Panc1 (cell line): ENCODE data around the gene PRAMEF12. TPM values are rescaled to one million over a fixed set of nuclear protein-coding genes. Genes with fewer than 3 reads are reported as not detected.

ENCODE experiments used
- ATAC-seq: fragments of 200-7000 bp; cut with Tn5 transposase; 2 replicates; pipeline ENCODE4 v1.9.1; 2020; ENCODE audit warnings: mild to moderate bottlenecking, moderate library complexity
- BruUV-seq: library from RNA; stranded (reverse); fragments of 400-500 nt; replicated peaks from 2 replicates; lab custom pipeline; 2021; lab: Mats Ljungman, UMichigan
- CTCF ChIA-PET: fragments of 300-600 bp; sonication (Branson Sonifier 250); formaldehyde crosslinking; loops from one replicate; lab custom pipeline; 2022; ENCODE audit warnings: antibody characterized with exemption; lab: Charles Lee
- POLR2A ChIA-PET: fragments of 300-600 bp; sonication (Branson Sonifier 250); formaldehyde crosslinking; loops from one replicate; lab custom pipeline; 2022; ENCODE audit warnings: antibody characterized with exemption; lab: Charles Lee
- DNase-seq: peaks from one replicate; pipeline ENCODE4 v3.0.0-alpha.2; 2010; ENCODE audit warnings: low read depth, low spot score
- H3K27ac ChIP-seq: 2 replicates; pipeline ENCODE4 v1.5.1; 2011; ENCODE audit warnings: mild to moderate bottlenecking, low read length, inconsistent platforms
- H3K27me3 ChIP-seq: fragments of 200-500 bp; sonication (Bioruptor generic); 2 replicates; pipeline ENCODE4 v1.6.0; 2014; ENCODE audit warnings: low read length, inconsistent platforms; ENCODE audit not compliant: control insufficient read depth, insufficient read depth
- H3K36me3 ChIP-seq: fragments of 200-500 bp; sonication (Bioruptor generic); 2 replicates; pipeline ENCODE4 v1.5.1; 2014; ENCODE audit warnings: inconsistent platforms, mild to moderate bottlenecking, low read length, moderate library complexity; ENCODE audit not compliant: control insufficient read depth, insufficient read depth
- H3K4me1 ChIP-seq: 2 replicates; pipeline ENCODE4 v1.5.1; 2011; ENCODE audit warnings: inconsistent platforms, mild to moderate bottlenecking, low read length, moderate library complexity; ENCODE audit not compliant: control insufficient read depth, insufficient read depth
- H3K4me3 ChIP-seq, 2 experiments: 2 replicates each; pipeline ENCODE4 v1.5.1; 2011 to 2012; ENCODE audit warnings: low read depth in 2 of 2, low read length in 2 of 2, mild to moderate bottlenecking in 2 of 2, inconsistent platforms in 1 of 2, moderate library complexity in 1 of 2
- H3K9me3 ChIP-seq: fragments of 200-500 bp; sonication (Bioruptor generic); 2 replicates; pipeline ENCODE4 v1.5.1; 2014; ENCODE audit warnings: low read depth, mild to moderate bottlenecking, inconsistent platforms, low read length, moderate library complexity; ENCODE audit not compliant: control insufficient read depth, insufficient read depth
- POLR2AphosphoS5 ChIP-seq: IDR thresholded peaks from 2 replicates; pipeline ENCODE4 v1.6.1; 2012; ENCODE audit warnings: mild to moderate bottlenecking, low read depth, low read length, moderate library complexity
- SIN3A ChIP-seq: IDR thresholded peaks from 2 replicates; pipeline ENCODE4 v1.6.1; 2012; ENCODE audit warnings: low read depth, mild to moderate bottlenecking, low read length, moderate library complexity, borderline replicate concordance; ENCODE audit not compliant: insufficient read depth
- TCF7L2 ChIP-seq: IDR thresholded peaks from 2 replicates; pipeline ENCODE4 v1.6.1; 2011; ENCODE audit warnings: mild to moderate bottlenecking, low read depth, low read length, inconsistent platforms
- in situ Hi-C: cut with HindIII; loops from 2 replicates; pipeline ENCODE4 v1.10.0; 2016; ENCODE audit warnings: low sequenced_read_pairs, low pct_unique_long_range_greater_than_20kb
- intact Hi-C: fragments of 100-400 bp; cut with micrococcal nuclease; formaldehyde crosslinking; loops from one replicate; pipeline ENCODE4 v1.10.0; 2022; ENCODE audit not compliant: unreplicated experiment
- total RNA-seq: library from RNA; stranded (reverse); gene quantifications from one replicate; pipeline ENCODE4 v1.2.1, GENCODE V29; 2021; ENCODE audit not compliant: unreplicated experiment
- TF ChIP-seq, protein P1 (sequence below): fragments of 450-650 bp; IDR thresholded peaks from 2 replicates; pipeline ENCODE4 v1.5.1; 2017; ENCODE audit warnings: mild to moderate bottlenecking
- TF ChIP-seq, protein P2 (sequence below), 2 experiments: IDR thresholded peaks; 2 replicates each; pipeline ENCODE4 v1.6.1; 2011 to 2012; ENCODE audit warnings: low read depth in 2 of 2, control low read depth in 1 of 2, low read length in 1 of 2, mild to moderate bottlenecking in 1 of 2, moderate library complexity in 1 of 2; ENCODE audit not compliant: insufficient read depth in 1 of 2

PRAMEF12 gene
- total RNA-seq, 1 experiment from 2014 or later = not detected

GRCh38 chr1:12748778-12749355 is 24.7 kb upstream of the PRAMEF12 start:
- CTCF ChIA-PET = no interaction called here
- DNase-seq (no peak), ATAC-seq (no peak)
- intact Hi-C loops (no loop called here), in situ Hi-C loops (no loop called here)
- Histone ChIP-seq H3K9me3 (peaks cover 5% of the 10 kb centered on the region), H3K4me3 (no peak overlapping the region), H3K4me1 (no peaks in the 10 kb centered on the region), H3K27ac (no peak overlapping the region), H3K36me3 (no peaks in the 10 kb centered on the region), H3K27me3 (peaks cover 20% of the 10 kb centered on the region)
- no peak for TF ChIP-seq SIN3A
- POLR2A ChIA-PET = interaction anchor here (0.7 kb wide), 1 partner anchor 84 kb away, joined by 3 read pairs; no protein-coding TSS in a partner anchor
- BruUV-seq = no TSS peak

GRCh38 chr1:12754738-12755137 is 18.8 kb upstream of the PRAMEF12 start:
- intact Hi-C loops = no loop called here
- in situ Hi-C loops = no loop called here
- H3K36me3 ChIP-seq = no peaks in the 10 kb centered on the region
- no TSS peak for BruUV-seq
- POLR2A ChIA-PET = no interaction called here
- H3K27ac ChIP-seq = no peak overlapping the region
- H3K4me3 ChIP-seq = no peak overlapping the region
- ATAC-seq = no peak
- no peaks in the 10 kb centered on the region for H3K9me3 ChIP-seq
- no peak for DNase-seq
- TF ChIP-seq POLR2AphosphoS5 = no peak
- TF ChIP-seq TCF7L2 = no peak
- TF ChIP-seq, protein P1, sequence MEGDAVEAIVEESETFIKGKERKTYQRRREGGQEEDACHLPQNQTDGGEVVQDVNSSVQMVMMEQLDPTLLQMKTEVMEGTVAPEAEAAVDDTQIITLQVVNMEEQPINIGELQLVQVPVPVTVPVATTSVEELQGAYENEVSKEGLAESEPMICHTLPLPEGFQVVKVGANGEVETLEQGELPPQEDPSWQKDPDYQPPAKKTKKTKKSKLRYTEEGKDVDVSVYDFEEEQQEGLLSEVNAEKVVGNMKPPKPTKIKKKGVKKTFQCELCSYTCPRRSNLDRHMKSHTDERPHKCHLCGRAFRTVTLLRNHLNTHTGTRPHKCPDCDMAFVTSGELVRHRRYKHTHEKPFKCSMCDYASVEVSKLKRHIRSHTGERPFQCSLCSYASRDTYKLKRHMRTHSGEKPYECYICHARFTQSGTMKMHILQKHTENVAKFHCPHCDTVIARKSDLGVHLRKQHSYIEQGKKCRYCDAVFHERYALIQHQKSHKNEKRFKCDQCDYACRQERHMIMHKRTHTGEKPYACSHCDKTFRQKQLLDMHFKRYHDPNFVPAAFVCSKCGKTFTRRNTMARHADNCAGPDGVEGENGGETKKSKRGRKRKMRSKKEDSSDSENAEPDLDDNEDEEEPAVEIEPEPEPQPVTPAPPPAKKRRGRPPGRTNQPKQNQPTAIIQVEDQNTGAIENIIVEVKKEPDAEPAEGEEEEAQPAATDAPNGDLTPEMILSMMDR = no peak
- TF ChIP-seq, protein P2, sequence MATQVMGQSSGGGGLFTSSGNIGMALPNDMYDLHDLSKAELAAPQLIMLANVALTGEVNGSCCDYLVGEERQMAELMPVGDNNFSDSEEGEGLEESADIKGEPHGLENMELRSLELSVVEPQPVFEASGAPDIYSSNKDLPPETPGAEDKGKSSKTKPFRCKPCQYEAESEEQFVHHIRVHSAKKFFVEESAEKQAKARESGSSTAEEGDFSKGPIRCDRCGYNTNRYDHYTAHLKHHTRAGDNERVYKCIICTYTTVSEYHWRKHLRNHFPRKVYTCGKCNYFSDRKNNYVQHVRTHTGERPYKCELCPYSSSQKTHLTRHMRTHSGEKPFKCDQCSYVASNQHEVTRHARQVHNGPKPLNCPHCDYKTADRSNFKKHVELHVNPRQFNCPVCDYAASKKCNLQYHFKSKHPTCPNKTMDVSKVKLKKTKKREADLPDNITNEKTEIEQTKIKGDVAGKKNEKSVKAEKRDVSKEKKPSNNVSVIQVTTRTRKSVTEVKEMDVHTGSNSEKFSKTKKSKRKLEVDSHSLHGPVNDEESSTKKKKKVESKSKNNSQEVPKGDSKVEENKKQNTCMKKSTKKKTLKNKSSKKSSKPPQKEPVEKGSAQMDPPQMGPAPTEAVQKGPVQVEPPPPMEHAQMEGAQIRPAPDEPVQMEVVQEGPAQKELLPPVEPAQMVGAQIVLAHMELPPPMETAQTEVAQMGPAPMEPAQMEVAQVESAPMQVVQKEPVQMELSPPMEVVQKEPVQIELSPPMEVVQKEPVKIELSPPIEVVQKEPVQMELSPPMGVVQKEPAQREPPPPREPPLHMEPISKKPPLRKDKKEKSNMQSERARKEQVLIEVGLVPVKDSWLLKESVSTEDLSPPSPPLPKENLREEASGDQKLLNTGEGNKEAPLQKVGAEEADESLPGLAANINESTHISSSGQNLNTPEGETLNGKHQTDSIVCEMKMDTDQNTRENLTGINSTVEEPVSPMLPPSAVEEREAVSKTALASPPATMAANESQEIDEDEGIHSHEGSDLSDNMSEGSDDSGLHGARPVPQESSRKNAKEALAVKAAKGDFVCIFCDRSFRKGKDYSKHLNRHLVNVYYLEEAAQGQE (IDR thresholded peaks at IDR 0.05; ENCODE audit: insufficient read depth in 1 of 2, low read depth in 2 of 2, low read length in 1 of 2) = no peak
- no peak for TF ChIP-seq SIN3A
- CTCF ChIA-PET = no interaction called here
- H3K27me3 ChIP-seq = peaks cover 34% of the 10 kb centered on the region
- no peaks in the 10 kb centered on the region for H3K4me1 ChIP-seq

DNA sequence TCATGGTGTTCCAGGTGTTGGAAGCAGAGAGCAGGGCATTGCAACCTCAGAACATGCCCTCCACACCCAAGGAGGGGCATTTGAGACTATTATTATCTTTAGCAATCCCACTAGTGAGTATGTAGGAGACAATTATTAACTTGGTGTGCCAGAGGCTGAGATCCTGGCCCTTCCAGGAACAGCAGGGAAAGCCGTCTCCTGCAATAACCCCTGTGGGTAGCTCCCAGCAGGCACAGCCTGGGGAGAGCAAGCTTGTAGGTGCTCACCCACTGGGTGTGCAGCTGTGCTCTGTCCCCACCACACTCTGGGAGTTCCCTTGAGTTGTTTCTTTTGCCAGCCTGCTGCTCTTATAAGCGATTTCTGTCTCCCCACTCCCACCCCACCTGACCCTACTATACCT is 17.3 kb upstream of the PRAMEF12 start:
- DNase-seq = no peak
- H3K9me3 ChIP-seq = no peaks in the 10 kb centered on the region
- no TSS peak for BruUV-seq
- H3K36me3 ChIP-seq = no peaks in the 10 kb centered on the region
- intact Hi-C loops (no loop called here), in situ Hi-C loops (no loop called here)
- no peak overlapping the region for H3K4me3 ChIP-seq
- ATAC-seq = no peak
- POLR2A ChIA-PET = no interaction called here
- TF ChIP-seq TCF7L2 = no peak
- H3K27me3 ChIP-seq = peaks cover 30% of the 10 kb centered on the region
- no peaks in the 10 kb centered on the region for H3K4me1 ChIP-seq
- CTCF ChIA-PET = no interaction called here
- no peak overlapping the region for H3K27ac ChIP-seq
